ENCODE data around the gene AADAT. TPM values are rescaled to one million over a fixed set of nuclear protein-coding genes. Genes with fewer than 3 reads are reported as not detected.

The AADAT gene
- total RNA-seq, 4 donors from 2014 or later = 2.9 to 7.2 (median 5.5) TPM

- H3K36me3 ChIP-seq = peaks cover 0 to 52% (median 7%) of the 10 kb centered on the region in 4 donors
- WGBS = 77% methylated on average over 2 of the region's 2 CpGs
- intact Hi-C loops (cut with DNase I) = no loop called here
- DNase-seq (ENCODE audit: extremely low spot score) = no peak
- peaks cover 0 to 4% (median 1%) of the 10 kb centered on the region in 4 donors for H3K4me1 ChIP-seq
- H3K9me3 ChIP-seq = no peaks in the 10 kb centered on the region
- H3K4me3 ChIP-seq = no peak overlapping the region
- H3K27me3 ChIP-seq = no peaks in the 10 kb centered on the region
- no peak for TF ChIP-seq POLR2AphosphoS5 (IDR thresholded peaks at IDR 0.05)
- TF ChIP-seq POLR2A (IDR thresholded peaks at IDR 0.05; ENCODE audit: low read depth) = no peak
- TF ChIP-seq CTCF (IDR thresholded peaks at IDR 0.05) = no peak
- no peak for TF ChIP-seq EP300 (IDR thresholded peaks at IDR 0.05)
- no peak overlapping the region for H3K27ac ChIP-seq (replicated peaks in 1 of 4)
These were observed 6.2 kb downstream of the AADAT start for GRCh38 chr4:170083541-170083940.

GRCh38 chr4:170080496-170080895 lies 9.3 kb downstream of the AADAT start:
- Histone ChIP-seq H3K9me3 (no peaks in the 10 kb centered on the region), H3K36me3 (peaks cover 0 to 49% (median 9%) of the 10 kb centered on the region in 4 donors), H3K27me3 (no peaks in the 10 kb centered on the region), H3K4me3 (no peak overlapping the region), H3K4me1 (no peaks in the 10 kb centered on the region), H3K27ac (replicated peaks in 1 of 4) (no peak overlapping the region)
- TF ChIP-seq EP300 (IDR thresholded peaks at IDR 0.05) (no peak), POLR2A (IDR thresholded peaks at IDR 0.05; ENCODE audit: low read depth) (no peak), POLR2AphosphoS5 (IDR thresholded peaks at IDR 0.05) (no peak), CTCF (IDR thresholded peaks at IDR 0.05) (no peak)
- intact Hi-C loops (cut with DNase I) = no loop called here
- no peak for DNase-seq (ENCODE audit: extremely low spot score)
- 92% methylated on average over 1 of the region's 3 CpGs for WGBS

GRCh38 chr4:170079981-170080380 lies 9.8 kb downstream of the AADAT start:
- intact Hi-C loops (cut with DNase I) = no loop called here
- no peak for DNase-seq (ENCODE audit: extremely low spot score)
- Histone ChIP-seq H3K27me3 (no peaks in the 10 kb centered on the region), H3K36me3 (peaks cover 0 to 45% (median 9%) of the 10 kb centered on the region in 4 donors), H3K27ac (replicated peaks in 1 of 4) (no peak overlapping the region), H3K4me3 (no peak overlapping the region), H3K9me3 (no peaks in the 10 kb centered on the region), H3K4me1 (no peaks in the 10 kb centered on the region)
- TF ChIP-seq POLR2AphosphoS5 (IDR thresholded peaks at IDR 0.05) (no peak), CTCF (IDR thresholded peaks at IDR 0.05) (no peak), POLR2A (IDR thresholded peaks at IDR 0.05; ENCODE audit: low read depth) (no peak), EP300 (IDR thresholded peaks at IDR 0.05) (no peak)
- WGBS = 74% methylated on average over 2 of the region's 2 CpGs

GRCh38 chr4:170071196-170071595 lies 18.6 kb downstream of the AADAT start:
- DNase-seq (ENCODE audit: extremely low spot score) = no peak
- intact Hi-C loops (cut with DNase I) = no loop called here
- peaks cover 2 to 49% (median 16%) of the 10 kb centered on the region in 4 donors for H3K36me3 ChIP-seq
- H3K27me3 ChIP-seq = no peaks in the 10 kb centered on the region
- no peak overlapping the region for H3K27ac ChIP-seq (replicated peaks in 1 of 4)
- WGBS = 94% methylated on average over 6 of the region's 6 CpGs
- no peaks in the 10 kb centered on the region for H3K9me3 ChIP-seq
- no peaks in the 10 kb centered on the region for H3K4me1 ChIP-seq
- no peak for TF ChIP-seq POLR2AphosphoS5 (IDR thresholded peaks at IDR 0.05)
- no peak for TF ChIP-seq EP300 (IDR thresholded peaks at IDR 0.05)
- TF ChIP-seq CTCF (IDR thresholded peaks at IDR 0.05) = no peak
- TF ChIP-seq POLR2A (IDR thresholded peaks at IDR 0.05; ENCODE audit: low read depth) = no peak
- H3K4me3 ChIP-seq = no peak overlapping the region
